GM12878 (cell line): ENCODE results near the gene HIF1AN. TPM values are rescaled to one million over a fixed set of nuclear protein-coding genes. Genes with fewer than 3 reads are reported as not detected.

Experiments used
- CREB1 ChIP-seq: IDR thresholded peaks from 2 replicates; pipeline ENCODE4 v1.6.1; 2012; ENCODE audit warnings: low read depth, mild to moderate bottlenecking, inconsistent platforms
- KAT2A ChIP-seq: conservative IDR thresholded peaks from 2 replicates; pipeline ENCODE4 v1.6.1; 2011; ENCODE audit warnings: low read depth, low read length; ENCODE audit not compliant: control insufficient read depth
- NFIC ChIP-seq: IDR thresholded peaks from 2 replicates; pipeline ENCODE4 v1.6.1; 2012; ENCODE audit warnings: low read depth, mild to moderate bottlenecking, inconsistent platforms, low read length, moderate library complexity
- NFXL1 ChIP-seq: fragments of 450-650 bp; IDR thresholded peaks from 2 replicates; pipeline ENCODE4 v1.6.1; 2017; ENCODE audit warnings: antibody characterized with exemption, mild to moderate bottlenecking, borderline replicate concordance
- NR2F1 ChIP-seq: fragments of 450-650 bp; conservative IDR thresholded peaks from 2 replicates; pipeline ENCODE4 v1.6.1; 2017; ENCODE audit warnings: mild to moderate bottlenecking
- PML ChIP-seq: IDR thresholded peaks from 2 replicates; pipeline ENCODE4 v1.6.1; 2012; ENCODE audit warnings: low read length, inconsistent platforms
- TCF12 ChIP-seq: IDR thresholded peaks from 2 replicates; pipeline ENCODE4 v1.6.1; 2011; ENCODE audit warnings: low read depth, mild to moderate bottlenecking, low read length
- polyA plus RNA-seq, 11 experiments: library from polyadenylated mRNA; depleted of rRNA in 4 of 11; unstranded in 6 of 11; stranded (reverse) in 5 of 11; fragments of >200 nt; fragmentation: Nextera tagmentation in 4 of 11; fragmentation: Illumina TruSeq in 1 of 11; extraction: Ambion mirVana in 4 of 11; extraction: Trizol in 1 of 11; gene quantifications; 1 replicate in 1 of 11; 2 replicates in 10 of 11; pipeline versions ENCODE4 v1.2.1 to v1.2.3, GENCODE V29; 2011 to 2016; ENCODE audit warnings: inconsistent platforms in 2 of 11, missing spikeins in 2 of 11, low read depth in 1 of 11
- total RNA-seq, 4 experiments: library from RNA; depleted of rRNA in 3 of 4; stranded (reverse); fragments of >200 nt in 3 of 4; fragmentation: Illumina TruSeq in 1 of 4; extraction: Trizol in 1 of 4; gene quantifications; 2 replicates each; pipeline versions ENCODE4 v1.2.1 to v1.2.3, GENCODE V29; 2013 to 2021
- TF ChIP-seq, protein P1 (sequence below): IDR thresholded peaks from 2 replicates; pipeline ENCODE4 v1.6.1; 2012; ENCODE audit warnings: mild to moderate bottlenecking, low read depth, low read length
- TF ChIP-seq, protein P2 (sequence below): fragments of 450-650 bp; IDR thresholded peaks from 2 replicates; pipeline ENCODE4 v1.6.1; 2017; ENCODE audit warnings: antibody characterized with exemption, mild to moderate bottlenecking, moderate library complexity
- TF ChIP-seq, protein P3 (sequence below): fragments of 150-350 bp; IDR thresholded peaks from 2 replicates; pipeline ENCODE4 v1.6.1; 2014; ENCODE audit warnings: mild to moderate bottlenecking, low read depth, low read length

Gene HIF1AN
- total and polyA plus RNA-seq, 10 of the 15 experiments (the other 5 are each of a cell fraction or from before 2014, with no cell fraction given) = 1.9 to 37.2 (median 15.2) TPM

DNA sequence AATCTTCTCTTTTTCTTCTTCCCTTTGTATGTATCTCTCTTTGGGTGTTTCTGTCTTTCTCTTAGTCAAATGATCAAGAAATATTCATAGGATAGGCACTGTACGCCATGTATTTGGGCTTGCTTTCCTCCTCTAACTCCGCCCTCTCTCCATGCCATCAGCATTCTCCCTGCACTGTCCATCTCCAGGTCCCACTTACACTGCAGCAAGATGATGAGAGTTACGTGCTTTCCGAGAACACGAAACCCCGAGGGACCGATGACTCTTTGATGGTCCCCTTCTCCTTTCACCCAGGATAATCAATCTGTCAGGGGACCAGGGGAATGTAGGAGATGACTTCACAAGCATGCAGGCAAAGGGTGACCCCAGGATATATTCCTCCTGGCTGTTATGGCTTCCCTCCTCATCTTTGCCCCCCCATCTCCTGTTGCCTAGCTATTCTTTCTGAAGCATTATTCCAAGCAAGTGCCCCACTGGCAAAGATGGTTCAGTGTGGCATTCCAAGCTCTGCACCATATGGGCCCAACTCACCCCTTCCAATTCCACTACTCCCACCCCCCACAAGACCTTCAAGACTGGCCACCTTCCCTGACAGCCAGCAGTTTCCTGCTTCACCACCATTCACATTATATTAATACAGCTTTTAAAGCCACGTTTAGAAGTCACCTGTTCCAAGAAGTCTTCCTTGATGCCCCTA lies 40.0 kb downstream of the HIF1AN start (continued):
- TF ChIP-seq, protein P1, sequence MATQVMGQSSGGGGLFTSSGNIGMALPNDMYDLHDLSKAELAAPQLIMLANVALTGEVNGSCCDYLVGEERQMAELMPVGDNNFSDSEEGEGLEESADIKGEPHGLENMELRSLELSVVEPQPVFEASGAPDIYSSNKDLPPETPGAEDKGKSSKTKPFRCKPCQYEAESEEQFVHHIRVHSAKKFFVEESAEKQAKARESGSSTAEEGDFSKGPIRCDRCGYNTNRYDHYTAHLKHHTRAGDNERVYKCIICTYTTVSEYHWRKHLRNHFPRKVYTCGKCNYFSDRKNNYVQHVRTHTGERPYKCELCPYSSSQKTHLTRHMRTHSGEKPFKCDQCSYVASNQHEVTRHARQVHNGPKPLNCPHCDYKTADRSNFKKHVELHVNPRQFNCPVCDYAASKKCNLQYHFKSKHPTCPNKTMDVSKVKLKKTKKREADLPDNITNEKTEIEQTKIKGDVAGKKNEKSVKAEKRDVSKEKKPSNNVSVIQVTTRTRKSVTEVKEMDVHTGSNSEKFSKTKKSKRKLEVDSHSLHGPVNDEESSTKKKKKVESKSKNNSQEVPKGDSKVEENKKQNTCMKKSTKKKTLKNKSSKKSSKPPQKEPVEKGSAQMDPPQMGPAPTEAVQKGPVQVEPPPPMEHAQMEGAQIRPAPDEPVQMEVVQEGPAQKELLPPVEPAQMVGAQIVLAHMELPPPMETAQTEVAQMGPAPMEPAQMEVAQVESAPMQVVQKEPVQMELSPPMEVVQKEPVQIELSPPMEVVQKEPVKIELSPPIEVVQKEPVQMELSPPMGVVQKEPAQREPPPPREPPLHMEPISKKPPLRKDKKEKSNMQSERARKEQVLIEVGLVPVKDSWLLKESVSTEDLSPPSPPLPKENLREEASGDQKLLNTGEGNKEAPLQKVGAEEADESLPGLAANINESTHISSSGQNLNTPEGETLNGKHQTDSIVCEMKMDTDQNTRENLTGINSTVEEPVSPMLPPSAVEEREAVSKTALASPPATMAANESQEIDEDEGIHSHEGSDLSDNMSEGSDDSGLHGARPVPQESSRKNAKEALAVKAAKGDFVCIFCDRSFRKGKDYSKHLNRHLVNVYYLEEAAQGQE = no peak
- TF ChIP-seq PML (no peak), CREB1 (no peak), KAT2A (no peak), NR2F1 (no peak), NFIC (no peak), TCF12 (no peak), NFXL1 (no peak)
- TF ChIP-seq, protein P2, sequence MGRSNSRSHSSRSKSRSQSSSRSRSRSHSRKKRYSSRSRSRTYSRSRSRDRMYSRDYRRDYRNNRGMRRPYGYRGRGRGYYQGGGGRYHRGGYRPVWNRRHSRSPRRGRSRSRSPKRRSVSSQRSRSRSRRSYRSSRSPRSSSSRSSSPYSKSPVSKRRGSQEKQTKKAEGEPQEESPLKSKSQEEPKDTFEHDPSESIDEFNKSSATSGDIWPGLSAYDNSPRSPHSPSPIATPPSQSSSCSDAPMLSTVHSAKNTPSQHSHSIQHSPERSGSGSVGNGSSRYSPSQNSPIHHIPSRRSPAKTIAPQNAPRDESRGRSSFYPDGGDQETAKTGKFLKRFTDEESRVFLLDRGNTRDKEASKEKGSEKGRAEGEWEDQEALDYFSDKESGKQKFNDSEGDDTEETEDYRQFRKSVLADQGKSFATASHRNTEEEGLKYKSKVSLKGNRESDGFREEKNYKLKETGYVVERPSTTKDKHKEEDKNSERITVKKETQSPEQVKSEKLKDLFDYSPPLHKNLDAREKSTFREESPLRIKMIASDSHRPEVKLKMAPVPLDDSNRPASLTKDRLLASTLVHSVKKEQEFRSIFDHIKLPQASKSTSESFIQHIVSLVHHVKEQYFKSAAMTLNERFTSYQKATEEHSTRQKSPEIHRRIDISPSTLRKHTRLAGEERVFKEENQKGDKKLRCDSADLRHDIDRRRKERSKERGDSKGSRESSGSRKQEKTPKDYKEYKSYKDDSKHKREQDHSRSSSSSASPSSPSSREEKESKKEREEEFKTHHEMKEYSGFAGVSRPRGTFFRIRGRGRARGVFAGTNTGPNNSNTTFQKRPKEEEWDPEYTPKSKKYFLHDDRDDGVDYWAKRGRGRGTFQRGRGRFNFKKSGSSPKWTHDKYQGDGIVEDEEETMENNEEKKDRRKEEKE = no peak
- TF ChIP-seq, protein P3, sequence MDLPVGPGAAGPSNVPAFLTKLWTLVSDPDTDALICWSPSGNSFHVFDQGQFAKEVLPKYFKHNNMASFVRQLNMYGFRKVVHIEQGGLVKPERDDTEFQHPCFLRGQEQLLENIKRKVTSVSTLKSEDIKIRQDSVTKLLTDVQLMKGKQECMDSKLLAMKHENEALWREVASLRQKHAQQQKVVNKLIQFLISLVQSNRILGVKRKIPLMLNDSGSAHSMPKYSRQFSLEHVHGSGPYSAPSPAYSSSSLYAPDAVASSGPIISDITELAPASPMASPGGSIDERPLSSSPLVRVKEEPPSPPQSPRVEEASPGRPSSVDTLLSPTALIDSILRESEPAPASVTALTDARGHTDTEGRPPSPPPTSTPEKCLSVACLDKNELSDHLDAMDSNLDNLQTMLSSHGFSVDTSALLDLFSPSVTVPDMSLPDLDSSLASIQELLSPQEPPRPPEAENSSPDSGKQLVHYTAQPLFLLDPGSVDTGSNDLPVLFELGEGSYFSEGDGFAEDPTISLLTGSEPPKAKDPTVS = no peak
